HG03354 (cell line): Measurements from ENCODE around the gene RAF1.
"Not testable (repeated sequence)": the region's sequence is repeated elsewhere in the genome, so short reads cannot be mapped to it uniquely, and the experiment has no call there.

Experiments used
- ATAC-seq: cut with Tn5 transposase; IDR thresholded peaks from one replicate; pipeline ENCODE4 v1.9.1; 2021; ENCODE audit warnings: mild to moderate bottlenecking; ENCODE audit not compliant: unreplicated experiment, poor library complexity, severe bottlenecking

The RAF1 gene

GRCh38 chr3:12679468-12679867, 15.6 kb upstream of the RAF1 start:
- no peak for ATAC-seq

GRCh38 chr3:12677616-12678015, 13.7 kb upstream of the RAF1 start:
- ATAC-seq, result no peak

- ATAC-seq, result no peak
Observed at GRCh38 chr3:12675115-12675810, 11.3 kb upstream of the RAF1 start.

GRCh38 chr3:12673956-12674736, 10.2 kb upstream of the RAF1 start:
- not testable (repeated sequence) for ATAC-seq

- no peak for ATAC-seq
Observed at GRCh38 chr3:12671120-12671450, 7.2 kb upstream of the RAF1 start.

- ATAC-seq, result no peak
Observed at GRCh38 chr3:12670365-12671119, 6.6 kb upstream of the RAF1 start.

- ATAC-seq, result peak; percentile 47
Observed at GRCh38 chr3:12663401-12663935, 449 bp downstream of the RAF1 start.

GRCh38 chr3:12662593-12663400, 1.1 kb downstream of the RAF1 start:
- ATAC-seq, result no peak

- ATAC-seq, result no peak
Observed at GRCh38 chr3:12661926-12662592, 1.9 kb downstream of the RAF1 start.

GRCh38 chr3:12661375-12661774, 2.5 kb downstream of the RAF1 start:
- ATAC-seq, result not testable (repeated sequence)

- ATAC-seq, result no peak
Observed at GRCh38 chr3:12660196-12660595, 3.7 kb downstream of the RAF1 start.

- ATAC-seq, result no peak
Observed at GRCh38 chr3:12659316-12660015, 4.5 kb downstream of the RAF1 start.

- ATAC-seq, result no peak
Observed at GRCh38 chr3:12658593-12659058, 5.3 kb downstream of the RAF1 start.

GRCh38 chr3:12656850-12657249, 7.1 kb downstream of the RAF1 start:
- ATAC-seq, result no peak

GRCh38 chr3:12656193-12656592, 7.7 kb downstream of the RAF1 start:
- ATAC-seq, result no peak

- ATAC-seq, result no peak
Observed at GRCh38 chr3:12655701-12656100, 8.2 kb downstream of the RAF1 start.

- no peak for ATAC-seq
Observed at GRCh38 chr3:12653747-12654146, 10.2 kb downstream of the RAF1 start.

- peak; percentile 40 for ATAC-seq
Observed at GRCh38 chr3:12648384-12648959, 15.4 kb downstream of the RAF1 start.
